OCI-LY7 (cell line): Measurements from ENCODE around the gene JPH2.

Experiments
- CTCF ChIP-seq: fragments of 200-600 bp; sonication (generic); conservative IDR thresholded peaks from 2 replicates; pipeline ENCODE4 v1.5.1; 2014; ENCODE audit warnings: mild to moderate bottlenecking, antibody characterized with exemption, low read length, moderate library complexity, mixed read lengths
- EZH2phosphoT487 ChIP-seq: fragments of 200-600 bp; sonication (generic); IDR thresholded peaks from 2 replicates; pipeline ENCODE4 v1.6.1; 2018; ENCODE audit warnings: low read depth, borderline replicate concordance, mild to moderate bottlenecking, mixed run types, antibody characterized with exemption, low read length, moderate library complexity, mixed read lengths

GRCh38 chr20:44133424-44133823, 53.6 kb downstream of the JPH2 start:
- TF ChIP-seq CTCF (no peak), EZH2phosphoT487 (no peak)
